HG02610 (cell line): ENCODE data around the gene RESP18.
A peak's percentile ranks its signal among the peaks of the same experiment; 100 is the strongest.
"Not testable (repeated sequence)": the region's sequence is repeated elsewhere in the genome, so short reads cannot be mapped to it uniquely, and the experiment has no call there.

ENCODE experiments used
- ATAC-seq: cut with Tn5 transposase; IDR thresholded peaks from one replicate; pipeline ENCODE4 v1.9.1; 2021; ENCODE audit warnings: mild to moderate bottlenecking, moderate library complexity; ENCODE audit not compliant: unreplicated experiment

The RESP18 gene

DNA sequence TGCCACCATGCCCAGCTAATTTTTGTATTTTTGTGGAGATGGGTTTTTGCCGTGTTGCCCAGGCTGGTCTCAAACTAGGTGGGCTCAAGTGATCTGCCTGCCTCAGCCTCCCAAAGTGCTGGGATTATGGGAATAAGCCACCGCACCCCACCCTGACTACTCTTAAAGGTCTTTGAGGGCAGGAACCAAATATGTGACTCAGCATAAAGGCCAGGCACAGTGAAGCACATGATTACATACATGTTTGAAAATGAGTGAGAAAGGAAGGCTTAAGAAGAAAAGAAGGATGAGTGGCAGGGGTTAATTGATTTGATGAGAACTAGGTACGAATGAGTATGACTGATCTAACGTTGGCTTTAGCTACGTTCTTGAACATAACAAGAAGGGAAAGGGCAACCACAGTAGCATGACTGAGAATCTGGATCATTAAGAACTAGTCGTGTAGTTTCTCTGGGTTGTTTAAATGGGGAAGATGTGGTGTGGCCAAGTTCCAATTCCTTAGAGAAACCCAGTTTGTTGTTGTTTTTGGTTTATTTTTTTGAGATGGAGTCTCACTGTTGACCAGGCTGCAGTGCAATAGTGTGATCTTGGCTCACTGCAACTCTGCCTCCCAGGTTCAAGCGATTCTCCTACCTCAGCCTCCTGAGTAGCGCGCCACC is 6.8 kb downstream of the RESP18 start:
- no peak for ATAC-seq

DNA sequence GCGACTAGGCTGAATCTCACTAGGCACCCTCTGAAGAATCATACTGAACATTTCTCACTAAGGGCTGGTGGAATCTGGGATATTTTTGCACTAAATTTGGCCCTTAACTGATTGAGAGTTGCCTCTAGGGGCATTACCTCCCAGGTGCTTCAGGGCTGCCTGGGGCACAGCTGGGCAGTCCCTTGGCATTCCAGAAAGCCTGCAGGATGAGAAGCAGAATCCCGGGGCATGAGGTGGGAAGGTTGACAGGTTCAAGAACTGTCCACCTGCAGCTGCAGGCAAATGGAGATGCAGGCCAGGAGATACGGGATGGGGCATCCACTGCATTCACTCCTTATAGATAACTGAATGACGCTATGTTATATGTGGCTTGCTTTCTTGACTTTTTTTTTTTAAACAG is 7.4 kb downstream of the RESP18 start:
- ATAC-seq = no peak

DNA sequence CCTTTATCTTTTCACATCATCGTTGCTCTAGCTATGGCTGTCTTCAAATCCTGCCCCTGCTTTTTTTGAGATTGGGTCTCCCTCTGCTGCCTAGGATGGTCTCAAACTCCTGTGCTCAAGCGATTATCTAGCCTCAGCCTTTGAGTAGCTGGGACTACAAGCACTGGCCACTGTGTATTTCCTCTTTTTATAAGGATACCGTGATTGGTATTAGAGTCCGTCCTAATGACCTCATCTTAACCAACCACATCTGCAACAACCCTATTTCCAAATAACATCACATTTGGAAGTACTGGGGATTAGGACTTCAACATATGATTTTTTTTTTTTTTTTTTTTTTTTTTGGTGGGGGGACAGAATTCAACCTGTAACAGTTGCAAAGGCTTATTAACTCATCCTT is 9.1 kb downstream of the RESP18 start:
- ATAC-seq = no peak

DNA sequence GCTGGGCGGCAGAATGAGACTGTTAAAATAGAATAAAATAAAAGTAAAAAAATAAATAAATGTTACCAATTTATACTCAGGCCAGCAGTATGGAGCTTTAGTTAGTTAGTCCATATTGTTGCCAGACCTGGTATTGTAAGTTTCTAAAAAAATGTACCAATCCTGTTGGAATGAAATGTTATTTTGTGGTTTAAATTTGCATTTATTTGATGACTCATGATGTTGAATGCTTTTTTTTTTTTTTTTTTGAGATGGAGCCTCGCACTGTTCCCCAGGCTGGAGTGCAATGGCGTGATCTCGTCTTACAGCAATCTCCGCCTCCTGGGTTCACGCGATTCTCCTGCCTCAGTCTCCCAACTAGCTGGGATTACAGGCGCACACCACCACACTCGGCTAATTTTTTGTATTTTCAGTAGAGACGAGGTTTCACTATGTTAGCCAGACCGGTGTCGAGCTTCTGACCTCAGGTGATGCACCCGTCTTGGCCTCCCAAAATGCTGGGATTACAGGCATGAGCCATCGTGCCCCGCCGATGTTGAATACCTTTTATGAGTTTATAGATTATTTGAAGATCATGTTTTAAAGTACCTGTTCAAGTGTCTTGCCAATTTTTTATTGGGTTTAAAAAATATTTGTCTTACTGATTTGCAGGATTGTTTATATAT is 17.6 kb downstream of the RESP18 start:
- no peak for ATAC-seq

DNA sequence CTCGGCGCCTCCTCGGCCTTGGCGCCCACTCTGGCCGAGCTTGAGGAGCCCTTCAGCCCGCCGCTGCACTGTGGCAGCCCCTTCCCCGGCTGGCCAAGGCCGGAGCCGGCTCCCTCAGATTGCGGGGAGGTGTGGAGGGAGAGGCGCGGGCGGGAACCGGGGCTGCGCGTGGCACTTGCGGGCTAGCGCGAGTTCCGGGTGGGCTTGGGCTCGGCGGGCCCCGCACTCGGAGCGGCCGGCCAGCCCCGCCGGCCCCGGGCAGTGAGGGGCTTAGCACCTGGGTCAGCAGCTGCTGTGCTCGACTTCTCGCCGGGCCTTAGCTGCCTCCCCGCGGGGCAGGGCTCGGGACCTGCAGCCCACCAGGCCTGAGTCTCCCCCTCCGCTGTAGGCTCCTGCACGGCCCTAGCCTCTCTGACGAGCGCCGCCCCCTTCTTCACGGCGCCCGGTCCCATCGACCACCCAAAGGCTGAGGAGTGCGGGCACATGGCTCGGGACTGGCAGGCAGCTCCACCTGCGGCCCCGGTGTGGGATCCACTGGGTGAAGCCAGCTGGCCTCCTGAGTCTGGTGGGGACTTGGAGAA is 19.8 kb downstream of the RESP18 start:
- ATAC-seq = not testable (repeated sequence)

DNA sequence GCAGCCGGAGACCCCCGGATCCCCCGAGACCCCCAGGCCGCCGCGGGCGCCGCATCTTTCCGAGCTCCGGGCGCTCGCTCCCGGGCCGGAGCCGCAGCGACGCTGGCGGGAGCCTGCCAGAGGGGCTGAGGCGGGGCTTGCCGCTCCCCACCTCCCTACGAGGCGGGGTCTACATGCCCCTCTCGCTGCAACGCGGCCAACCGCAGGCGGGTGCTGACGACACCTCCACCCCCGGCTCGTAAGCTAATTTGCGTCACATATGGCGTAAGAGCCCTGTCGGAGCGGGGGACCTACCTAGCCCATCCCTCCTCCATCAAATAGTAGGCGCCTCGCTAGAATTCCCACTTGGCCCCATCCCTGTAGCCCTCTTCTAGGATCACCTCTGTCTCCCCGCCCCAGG is 23.3 kb downstream of the RESP18 start, which contains the start of gene PTPRN:
TSS of gene PTPRN (minus strand) at position 124 of the 400 bp plus-strand sequence. CDS start at position 55, 69 bp downstream.
- ATAC-seq = no peak

DNA sequence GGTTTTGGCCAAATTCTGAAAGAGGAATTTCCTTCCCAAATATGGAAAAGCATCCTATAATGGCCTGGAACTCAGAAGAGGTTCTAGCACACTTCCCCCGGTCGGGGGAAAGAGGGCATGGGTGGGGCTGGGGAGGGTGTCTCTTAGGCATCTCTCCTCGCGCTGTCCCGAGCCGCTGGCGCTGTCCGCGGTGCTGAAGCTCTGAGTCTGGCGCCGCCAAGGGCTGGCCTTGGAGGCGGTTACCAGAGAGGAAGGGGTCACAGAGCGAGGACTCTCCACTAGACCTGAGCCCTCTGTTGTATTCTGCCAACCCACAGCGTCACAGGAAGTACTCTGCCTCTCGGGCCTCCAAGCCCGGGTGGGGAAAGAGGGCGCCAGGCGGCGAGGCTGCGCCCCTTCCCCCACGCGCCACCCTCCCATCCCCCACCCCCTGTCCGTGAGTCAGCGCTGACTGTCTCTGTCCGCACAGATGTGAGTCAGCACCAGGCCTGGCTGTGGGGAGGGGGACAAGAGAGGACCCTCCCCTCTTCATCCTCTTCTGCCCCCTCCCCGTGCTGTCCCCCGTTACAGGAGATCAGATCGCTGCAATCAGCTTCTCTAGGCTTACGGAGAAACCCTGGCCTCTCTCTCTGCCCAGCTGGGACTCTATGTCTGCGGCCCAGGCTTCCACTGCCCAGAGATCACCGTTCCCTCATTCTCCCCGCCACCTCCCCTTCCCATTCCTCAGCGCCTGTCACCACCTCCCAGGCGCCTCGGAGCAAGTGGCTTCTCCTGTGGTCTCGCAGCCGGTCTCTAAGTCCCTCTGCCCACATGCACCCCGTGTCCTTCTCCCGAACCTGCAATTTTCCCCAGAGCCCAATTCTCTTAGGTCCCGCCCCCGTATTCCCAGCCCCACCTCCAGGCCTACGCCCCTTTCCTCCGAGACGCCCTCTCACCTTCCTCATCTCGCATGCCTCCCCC is 24.1 kb downstream of the RESP18 start:
- ATAC-seq = no peak

DNA sequence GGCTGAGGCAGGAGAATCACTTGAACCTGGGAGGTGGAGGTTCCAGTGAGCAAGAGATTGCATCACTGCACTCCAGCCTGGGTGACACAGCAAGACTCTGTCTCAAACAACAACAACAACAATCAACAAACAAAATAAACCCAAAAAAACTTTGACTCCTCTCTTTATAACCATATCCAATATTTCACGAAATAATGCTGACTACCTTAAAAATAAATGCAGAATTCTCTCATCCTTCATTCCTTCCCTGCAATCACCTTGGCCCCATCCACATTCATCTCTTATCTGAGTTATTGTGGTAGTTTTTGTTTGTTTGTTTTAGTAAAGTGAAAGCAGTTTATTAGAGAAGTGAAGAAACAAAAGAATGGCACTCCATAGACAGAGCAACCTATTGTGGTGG is 26.5 kb downstream of the RESP18 start:
- ATAC-seq = no peak

DNA sequence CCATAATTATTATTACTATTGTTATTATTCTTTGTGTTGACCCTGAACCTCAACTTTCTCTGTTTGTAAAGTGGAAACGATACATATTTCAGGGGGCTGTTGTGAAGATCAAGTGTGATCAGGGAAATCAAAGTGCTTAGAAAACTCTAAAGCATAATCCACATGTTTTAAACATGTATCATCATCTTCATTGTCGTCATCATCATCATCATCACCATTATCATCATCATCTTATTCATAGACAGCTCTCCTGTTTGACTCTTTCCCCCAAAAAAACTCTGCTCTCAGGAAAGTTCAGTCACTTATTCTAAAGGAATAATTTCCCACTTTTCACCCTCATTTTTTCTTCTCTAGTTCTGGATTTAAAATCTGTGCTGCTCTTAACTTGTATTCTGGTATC is 28.3 kb downstream of the RESP18 start:
- no peak for ATAC-seq

DNA sequence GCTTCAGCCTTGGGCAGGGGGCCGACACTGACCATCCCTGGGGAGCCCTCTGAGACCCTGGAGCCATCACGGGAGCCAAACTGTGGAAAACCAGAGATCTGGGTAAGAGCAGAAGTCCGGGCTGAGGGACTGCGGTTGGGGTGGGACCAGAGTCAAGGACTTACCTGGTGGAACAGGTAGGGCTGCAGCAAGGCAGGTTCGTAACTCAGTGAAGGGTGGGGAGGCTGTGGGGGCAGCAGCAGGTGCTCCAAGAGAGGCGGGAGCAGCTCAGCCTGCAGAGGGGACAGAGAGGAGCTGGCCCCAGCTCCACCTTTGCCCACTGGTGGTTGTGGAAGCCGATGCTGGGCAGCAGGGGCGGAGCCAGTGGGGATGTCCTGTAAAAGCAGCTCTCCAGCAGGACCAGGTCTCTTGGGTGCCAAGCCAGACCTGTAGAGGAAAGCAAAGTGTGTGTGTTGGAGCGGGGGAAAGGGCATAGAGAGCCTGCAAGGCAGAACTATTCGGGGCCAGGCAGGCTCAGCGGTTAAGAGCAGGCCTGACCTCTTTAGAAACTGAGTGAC is 30.1 kb downstream of the RESP18 start:
- ATAC-seq = no peak

DNA sequence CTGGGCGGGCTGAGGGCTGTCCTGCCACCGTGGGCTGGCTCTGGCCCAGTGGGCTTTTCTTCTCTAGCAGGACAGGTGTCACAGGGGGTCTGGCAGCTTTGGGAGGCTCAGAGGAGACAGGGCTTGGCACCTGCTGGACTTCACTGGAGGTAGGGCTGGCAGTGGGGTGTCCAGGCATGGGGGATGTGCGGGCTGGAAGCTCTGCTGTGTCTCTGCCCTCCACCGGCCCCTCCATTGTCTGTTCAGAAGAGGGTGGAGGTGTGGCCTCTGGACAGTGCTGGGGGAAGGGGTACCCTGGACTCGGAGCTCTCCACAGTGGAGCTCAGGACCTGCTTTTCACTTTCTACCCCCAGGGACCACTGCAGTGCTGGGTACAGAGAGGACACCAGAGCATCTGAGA is 32.5 kb downstream of the RESP18 start:
- no peak for ATAC-seq

DNA sequence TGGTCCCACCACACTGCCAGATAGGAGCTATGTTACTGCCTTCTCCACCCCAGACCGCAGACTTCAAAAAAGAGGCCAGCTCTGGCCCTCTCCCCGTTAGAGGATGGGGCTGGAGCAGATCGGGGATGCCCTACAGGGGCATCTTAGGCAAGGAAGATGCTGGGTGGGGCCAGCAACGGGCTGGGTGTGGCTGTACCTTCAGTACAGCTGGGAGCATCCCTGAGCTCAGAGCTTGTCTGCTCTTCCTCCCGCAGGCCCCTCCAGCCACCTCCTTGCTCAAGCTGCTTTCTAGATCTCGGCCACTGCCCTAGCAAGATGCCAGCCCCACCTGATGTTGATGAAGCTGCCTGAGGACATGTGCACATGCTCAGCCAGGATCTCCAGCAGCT is 33.2 kb downstream of the RESP18 start:
- no peak for ATAC-seq

DNA sequence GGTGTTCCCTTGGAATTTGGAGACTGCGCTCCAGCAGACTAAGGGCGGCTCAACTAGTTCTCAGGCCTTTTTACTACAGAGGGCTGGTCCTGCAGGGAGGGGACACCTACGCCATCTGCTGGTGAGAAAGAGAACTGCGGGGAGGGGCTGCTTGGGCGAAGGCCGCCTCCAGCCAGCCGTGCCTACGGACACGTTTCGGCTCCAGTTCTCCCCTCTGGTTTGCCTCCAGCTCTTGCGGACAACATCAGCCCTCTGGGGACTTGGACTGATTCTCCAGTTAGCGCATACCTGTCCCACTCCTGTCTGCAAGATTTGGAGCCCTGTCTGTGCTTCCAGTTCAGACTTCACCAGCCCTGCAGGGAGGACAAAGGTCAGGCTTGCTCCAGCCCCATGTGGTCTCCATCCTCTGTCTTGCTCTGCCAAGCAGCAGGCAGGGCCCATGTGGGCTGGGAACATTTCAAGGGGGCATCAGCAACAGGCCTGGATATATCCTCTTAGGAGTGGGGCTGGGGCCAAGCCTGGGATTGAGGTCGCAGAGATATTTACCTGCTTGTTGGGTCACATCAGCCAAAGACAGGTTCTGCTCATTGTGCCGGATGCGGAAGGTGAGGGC is 33.7 kb downstream of the RESP18 start:
- peak; percentile 51 for ATAC-seq

DNA sequence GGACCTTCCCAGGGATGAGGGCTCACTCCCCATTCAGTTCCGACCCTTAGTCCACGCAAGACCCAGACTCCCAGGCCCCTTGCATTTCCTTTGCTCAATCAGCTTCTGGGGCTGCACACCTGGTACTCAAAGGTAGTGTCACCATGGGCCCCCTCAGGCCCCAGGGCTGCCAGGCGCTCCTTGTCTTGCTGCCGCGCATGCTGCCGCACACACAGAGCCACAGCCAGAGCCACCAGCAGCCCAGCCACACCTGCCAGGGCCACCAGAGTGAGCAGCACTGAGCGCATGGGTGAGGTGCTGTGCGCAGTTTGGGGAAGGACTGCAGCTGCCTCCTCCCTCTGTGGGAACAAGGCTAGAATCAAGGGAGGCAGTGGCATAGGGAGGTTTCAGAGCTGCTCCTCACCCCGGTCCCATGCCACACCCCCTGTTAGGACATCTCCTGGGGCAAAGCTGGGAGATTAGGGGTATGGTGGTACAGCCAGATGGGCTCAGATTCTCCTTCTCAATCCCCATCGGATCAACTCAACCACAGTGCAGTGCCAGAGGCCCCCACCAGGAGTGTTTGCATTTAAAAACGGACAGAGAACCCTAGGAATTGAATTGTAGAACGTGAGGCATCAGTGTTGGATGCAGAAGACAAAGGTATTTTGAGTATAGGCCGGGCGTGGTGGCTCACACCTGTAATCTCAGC is 34.6 kb downstream of the RESP18 start:
- no peak for ATAC-seq

DNA sequence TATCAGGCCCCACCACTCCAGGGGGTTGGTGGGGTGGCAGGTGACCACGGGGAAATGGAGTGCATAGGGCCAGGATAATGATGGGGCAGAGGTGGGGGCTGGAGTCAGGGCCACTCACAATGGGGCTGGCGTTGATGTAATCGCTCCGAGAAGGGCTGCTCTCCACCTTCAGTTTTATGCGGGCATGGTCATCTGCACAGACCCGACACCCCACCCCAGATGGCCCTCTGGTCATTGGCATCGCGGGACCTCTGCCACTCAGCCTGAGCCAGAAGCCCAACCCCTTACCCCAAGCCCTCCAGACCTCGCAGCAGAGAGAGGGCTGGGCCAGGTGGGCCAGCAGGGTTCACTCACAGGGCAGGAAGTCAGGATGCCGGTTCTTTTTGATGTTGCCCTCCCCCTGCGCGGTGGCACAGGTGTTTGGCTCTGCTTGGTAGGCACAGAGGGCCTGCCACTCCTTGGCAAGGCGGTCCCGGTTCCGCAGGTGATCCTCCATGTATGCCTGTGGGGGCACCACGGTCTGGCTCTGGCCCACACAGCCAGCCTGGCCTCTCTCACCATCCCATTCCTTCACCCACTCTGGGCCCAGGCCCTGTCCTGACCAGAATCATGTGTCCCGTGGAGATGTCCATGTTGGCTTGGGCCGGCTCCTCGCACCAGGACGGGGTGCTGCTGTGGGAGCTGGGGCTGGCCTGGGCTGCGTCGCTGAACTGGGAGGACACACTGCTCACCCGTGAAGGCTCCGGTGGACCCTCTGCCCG is 35.7 kb downstream of the RESP18 start:
- no peak for ATAC-seq

DNA sequence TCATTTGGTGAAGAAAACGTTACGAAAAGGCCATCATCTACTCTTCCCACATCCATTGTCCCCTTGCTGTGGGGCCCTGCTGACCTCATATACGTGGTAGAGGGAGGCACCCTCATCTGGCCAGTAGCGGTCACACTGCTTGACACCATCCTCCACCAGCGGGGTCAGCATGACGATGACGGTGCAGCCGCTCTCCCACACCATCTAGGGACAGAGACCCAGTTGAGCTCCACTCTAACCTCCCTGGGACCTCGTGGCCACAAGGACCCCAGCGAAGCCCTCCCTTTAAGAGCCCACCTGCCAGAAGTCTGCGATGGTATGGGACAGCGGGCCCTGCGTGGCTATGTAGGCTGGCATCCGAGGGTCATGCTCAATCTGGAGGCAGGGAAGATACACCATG is 36.4 kb downstream of the RESP18 start:
- no peak for ATAC-seq

DNA sequence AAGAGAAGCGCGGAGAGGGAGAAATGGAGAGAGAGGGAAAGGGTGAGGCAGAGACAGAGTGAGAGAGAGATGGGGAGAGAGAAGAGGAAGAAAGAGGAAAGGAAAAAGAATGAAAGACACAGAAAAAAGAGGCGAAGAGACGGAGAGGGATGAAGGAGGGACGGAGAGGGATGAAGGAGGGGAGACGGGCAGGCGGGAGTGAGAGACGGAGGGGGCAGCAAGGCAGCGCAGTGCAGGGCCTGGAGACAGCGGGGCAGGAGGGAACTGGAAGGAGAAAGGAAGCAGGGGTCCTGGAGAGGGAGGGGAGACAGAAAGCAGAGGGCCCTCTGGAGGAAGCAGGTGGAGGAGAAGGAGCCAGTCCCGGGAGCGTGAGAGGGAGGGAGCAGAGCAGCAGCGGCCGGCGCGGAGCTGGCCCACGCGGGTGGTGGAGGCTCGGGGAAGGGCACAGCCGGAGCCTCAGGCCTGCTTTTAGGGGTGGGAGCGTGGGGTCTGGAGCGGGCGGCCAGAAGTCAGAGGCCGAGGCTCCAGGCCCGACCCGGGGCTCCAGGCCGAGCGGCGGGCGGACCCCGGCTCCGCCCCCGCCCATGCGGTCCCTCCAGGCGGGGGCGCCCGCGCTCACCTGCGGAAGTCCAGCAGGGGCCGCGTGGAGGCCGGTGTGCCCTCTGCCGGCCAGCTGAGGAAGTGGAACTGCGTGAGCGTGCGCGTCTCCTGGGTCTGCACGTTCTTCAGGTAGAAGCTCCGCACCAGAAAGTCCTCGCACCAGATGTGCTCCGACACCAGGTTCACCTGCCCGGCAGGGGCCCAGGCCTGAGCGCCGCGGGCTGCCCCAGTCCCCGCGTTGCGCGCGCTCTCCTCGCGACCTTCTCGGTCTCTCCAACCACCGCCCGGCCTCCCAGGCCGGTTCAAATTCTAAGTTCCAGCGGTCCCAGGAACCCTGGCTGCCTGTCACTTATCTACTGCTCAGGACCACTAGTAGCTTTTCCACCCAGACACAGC is 37.9 kb downstream of the RESP18 start:
- ATAC-seq = peak; percentile 87

DNA sequence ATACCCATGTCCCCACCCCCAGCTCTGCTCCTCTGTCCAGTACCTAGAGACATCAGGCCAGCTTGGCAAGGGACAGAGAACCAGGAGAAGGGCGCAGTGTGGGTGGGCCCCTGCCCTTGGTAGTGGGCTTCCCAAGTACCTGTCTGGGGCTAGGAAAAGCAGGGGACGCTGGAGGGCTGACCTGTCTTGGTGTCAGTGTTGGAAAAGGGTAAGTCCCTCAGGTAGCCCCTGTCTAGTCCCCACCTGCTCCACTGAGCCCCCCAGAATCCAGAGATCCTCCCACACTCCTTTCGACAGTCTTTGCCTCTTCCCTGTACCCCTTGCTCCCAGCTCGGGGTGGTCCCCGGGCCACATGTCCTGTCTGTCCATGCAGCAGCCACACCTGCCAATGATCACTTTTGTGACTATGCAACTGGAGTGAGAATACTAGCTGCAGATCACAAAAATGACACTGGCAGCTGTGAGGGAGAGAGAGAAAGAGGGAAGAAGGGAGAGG is 38.8 kb downstream of the RESP18 start:
- ATAC-seq = no peak
